K562 (cell line): ENCODE results near the gene KHDC1L. TPM values are rescaled to one million over a fixed set of nuclear protein-coding genes. Genes with fewer than 3 reads are reported as not detected.

Source experiments
- ATAC-seq: fragments of 200-7000 bp; cut with Tn5 transposase; 3 replicates; pipeline ENCODE4 v1.9.1; 2020; ENCODE audit warnings: moderate library complexity
- BruUV-seq: library from RNA; stranded (reverse); fragments of 400-500 nt; replicated peaks from 2 replicates; lab custom pipeline; 2021; lab: Mats Ljungman, UMichigan
- CTCF ChIA-PET: fragments of 300-600 bp; formaldehyde crosslinking; extraction: SDS; loops from one replicate; lab custom pipeline; 2021; ENCODE audit warnings: low intra/inter-chr PET ratio; lab: Yijun Ruan, JAX
- POLR2A ChIA-PET: fragments of 300-600, 350-650 bp; sonication (Branson Sonifier 250); formaldehyde crosslinking; extraction: SDS; loops from one replicate; lab custom pipeline; 2021; ENCODE audit warnings: antibody characterized with exemption, inconsistent platforms; lab: Yijun Ruan, JAX
- DNase-seq, 4 experiments: peaks; one replicate each; pipeline versions ENCODE4 v3.0.0 to v3.0.0-alpha.2; 2011 to 2018; ENCODE audit warnings: low spot score in 3 of 4, mixed read lengths in 3 of 4; ENCODE audit errors: extremely low read depth in 1 of 4
- FAIRE-seq: peaks from 2 replicates; lab custom pipeline; 2011; peaks lifted over from hg19 to GRCh38; lab: Jason Lieb, UNC
- H2AFZ ChIP-seq: 2 replicates; pipeline ENCODE4 v1.6.0; 2011; ENCODE audit warnings: low read depth, low read length, control low read depth, inconsistent platforms
- H3K27ac ChIP-seq: fragments of 200-600 bp; 3 replicates; pipeline ENCODE4 v1.8.0; 2011; ENCODE audit warnings: low read depth, mild to moderate bottlenecking, control low read depth, inconsistent platforms, low read length, moderate library complexity, mixed read lengths; ENCODE audit errors: extremely low read depth
- H3K27me3 ChIP-seq, 2 experiments: fragments of 300-600 bp in 1 of 2; 2 replicates in 1 of 2; 3 replicates in 1 of 2; pipeline versions ENCODE4 v1.6.0 to v1.8.0; 2011; ENCODE audit warnings: inconsistent platforms in 2 of 2, low read length in 2 of 2, mild to moderate bottlenecking in 1 of 2, mixed read lengths in 1 of 2, moderate library complexity in 1 of 2; ENCODE audit not compliant: control insufficient read depth in 2 of 2, insufficient read depth in 2 of 2
- H3K36me3 ChIP-seq: fragments of 300-600 bp; 3 replicates; pipeline ENCODE4 v1.8.0; 2011; ENCODE audit warnings: mild to moderate bottlenecking, low read length, inconsistent platforms; ENCODE audit not compliant: control insufficient read depth, insufficient read depth
- H3K4me1 ChIP-seq, 2 experiments: fragments of 200-600 bp in 1 of 2; replicated peaks in 1 of 2; 2 replicates in 1 of 2; 3 replicates in 1 of 2; pipeline versions ENCODE4 v1.5.1 to v1.8.0; 2011; ENCODE audit warnings: inconsistent platforms in 2 of 2, low read length in 2 of 2, mild to moderate bottlenecking in 1 of 2, mixed read lengths in 1 of 2, moderate library complexity in 1 of 2; ENCODE audit not compliant: control insufficient read depth in 2 of 2, insufficient read depth in 2 of 2
- H3K4me2 ChIP-seq: 2 replicates; pipeline ENCODE4 v1.6.1; 2011; ENCODE audit warnings: low read length, control low read depth, inconsistent platforms, mixed read lengths; ENCODE audit not compliant: insufficient read depth
- H3K4me3 ChIP-seq: fragments of 200-600 bp; sonication (generic), shearing (Covaris generic); 2 replicates; pipeline ENCODE4 v1.5.1; 2016; ENCODE audit warnings: control low read depth, inconsistent platforms
- H3K79me2 ChIP-seq: fragments of 200-600 bp; 3 replicates; pipeline ENCODE4 v1.8.0; 2011; ENCODE audit warnings: low read length, inconsistent platforms; ENCODE audit not compliant: control insufficient read depth, insufficient read depth
- H3K9ac ChIP-seq, 2 experiments: 2 replicates each; pipeline versions ENCODE4 v1.6.0 to v1.6.1; 2011; ENCODE audit warnings: low read depth in 2 of 2, low read length in 2 of 2, control low read depth in 1 of 2, inconsistent platforms in 1 of 2, mild to moderate bottlenecking in 1 of 2, mixed read lengths in 1 of 2; ENCODE audit not compliant: insufficient read depth in 1 of 2
- H3K9me1 ChIP-seq: one replicate; pipeline ENCODE4 v1.6.0; 2011; ENCODE audit warnings: inconsistent platforms, mild to moderate bottlenecking, low read length, moderate library complexity; ENCODE audit not compliant: control insufficient read depth, insufficient read depth
- H3K9me3 ChIP-seq: replicated peaks from 2 replicates; pipeline ENCODE4 v1.5.1; 2011; ENCODE audit warnings: low read depth, low read length, inconsistent platforms; ENCODE audit not compliant: control insufficient read depth, insufficient read depth
- H4K20me1 ChIP-seq: replicated peaks from 2 replicates; pipeline ENCODE4 v1.6.1; 2011; ENCODE audit warnings: low read length, inconsistent platforms, mixed read lengths; ENCODE audit not compliant: control insufficient read depth, insufficient read depth
- BHLHE40 ChIP-seq: IDR thresholded peaks from 2 replicates; pipeline ENCODE4 v1.6.1; 2011; ENCODE audit warnings: low read length, improper control_type of control experiment
- FOXK2 ChIP-seq, 2 experiments: fragments of 450-650 bp; IDR thresholded peaks in 1 of 2; conservative IDR thresholded peaks in 1 of 2; 2 replicates each; pipeline ENCODE4 v1.6.1; 2016; ENCODE audit warnings: low read depth in 2 of 2, mild to moderate bottlenecking in 1 of 2
- HLTF ChIP-seq: fragments of 450-650 bp; IDR thresholded peaks from 2 replicates; pipeline ENCODE4 v1.6.1; 2016
- KAT7 ChIP-seq: sonication (generic); formaldehyde crosslinking; IDR thresholded peaks from 2 replicates; pipeline ENCODE4 v1.8.0; 2022; ENCODE audit warnings: missing genetic modification reagents, mild to moderate bottlenecking, borderline replicate concordance
- MYNN ChIP-seq, 2 experiments: sonication (generic); formaldehyde crosslinking in 1 of 2; IDR thresholded peaks; 2 replicates each; pipeline versions ENCODE4 v1.5.0 to v1.6.1; 2016 to 2020; ENCODE audit warnings: antibody characterized with exemption in 1 of 2, missing genetic modification reagents in 1 of 2
- NR4A1 ChIP-seq, 2 experiments: fragments of 250-450 bp in 1 of 2; fragments of 450-650 bp in 1 of 2; sonication (Bioruptor Pico) in 1 of 2; IDR thresholded peaks; 2 replicates each; pipeline versions ENCODE4 v1.4.0 to v1.6.1; 2016 to 2020; ENCODE audit warnings: mild to moderate bottlenecking in 2 of 2, missing compliant biosample characterization in 1 of 2, missing genetic modification characterization in 1 of 2, moderate library complexity in 1 of 2
- POLR3G ChIP-seq: IDR thresholded peaks from 2 replicates; pipeline ENCODE4 v1.6.1; 2011; ENCODE audit not compliant: insufficient read length, insufficient replicate concordance; ENCODE audit errors: extremely low read depth
- TFAM ChIP-seq: fragments of 250-450 bp; sonication (Bioruptor Pico); conservative IDR thresholded peaks from 2 replicates; pipeline ENCODE4 v1.5.0; 2021; ENCODE audit warnings: mild to moderate bottlenecking, moderate library complexity
- TSC22D4 ChIP-seq: fragments of 450-650 bp; IDR thresholded peaks from 2 replicates; pipeline ENCODE4 v1.6.1; 2016; ENCODE audit warnings: missing genetic modification characterization, missing biosample characterization, control low read depth
- ZNF445 ChIP-seq: fragments of 250-450 bp; sonication (Bioruptor Pico); IDR thresholded peaks from 2 replicates; pipeline ENCODE4 v1.4.0; 2020; ENCODE audit warnings: low read depth, mild to moderate bottlenecking, moderate library complexity
- WGBS: fragments of 100-300 bp; shearing (Covaris generic); methylation state at CpG from one replicate; pipeline ENCODE4 v1.1.6; 2016; ENCODE audit warnings: low coverage, mixed read lengths; ENCODE audit not compliant: insufficient coverage; ENCODE audit errors: missing lambda C conversion rate; 5-methylcytosine and 5-hydroxymethylcytosine counted together
- in situ Hi-C: fragments of 300-500 bp; cut with MboI; formaldehyde crosslinking; loops from 4 replicates; pipeline ENCODE4 v1.15.0; 2018; ENCODE audit warnings: inconsistent platforms, mixed read lengths
- intact Hi-C: fragments of 100-400 bp; cut with micrococcal nuclease; formaldehyde crosslinking; loops from 2 replicates; pipeline ENCODE4 v1.14.2; 2022
- polyA plus RNA-seq, 8 experiments: library from polyadenylated mRNA; depleted of rRNA in 4 of 8; stranded (reverse) in 5 of 8; unstranded in 3 of 8; fragments of >200 nt; fragmentation: Nextera tagmentation in 2 of 8; fragmentation: Illumina TruSeq in 1 of 8; extraction: Ambion mirVana in 2 of 8; extraction: Trizol in 1 of 8; gene quantifications; 2 replicates each; pipeline versions ENCODE4 v1.2.1 to v1.2.3, GENCODE V29; 2011 to 2014; ENCODE audit warnings: inconsistent platforms in 1 of 8, missing spikeins in 1 of 8
- total RNA-seq, 7 experiments: library from RNA; depleted of rRNA in 6 of 7; stranded (reverse); fragments of >200 nt in 6 of 7; fragmentation: Illumina TruSeq in 2 of 7; extraction: Trizol in 2 of 7; gene quantifications; 2 replicates each; pipeline versions ENCODE4 v1.2.1 to v1.2.3, GENCODE V29; 2011 to 2021; ENCODE audit warnings: low replicate concordance in 1 of 7
- TF ChIP-seq, protein P1 (sequence below): fragments of 450-650 bp; formaldehyde crosslinking; IDR thresholded peaks from 2 replicates; pipeline ENCODE4 v1.4.0; 2022; ENCODE audit warnings: missing genetic modification characterization
- TF ChIP-seq, protein P2 (sequence below): fragments of 200-400 bp; formaldehyde crosslinking; IDR thresholded peaks from 2 replicates; pipeline ENCODE4 v1.6.1; 2017; ENCODE audit warnings: mild to moderate bottlenecking, low read depth, low read length, moderate library complexity
- TF ChIP-seq, protein P3 (sequence below), 2 experiments: fragments of 450-650 bp; conservative IDR thresholded peaks; 2 replicates each; pipeline ENCODE4 v1.6.1; 2017; ENCODE audit warnings: mild to moderate bottlenecking in 2 of 2, moderate library complexity in 2 of 2
- TF ChIP-seq, protein P4 (sequence below): fragments of 450-650 bp; conservative IDR thresholded peaks from 2 replicates; pipeline ENCODE4 v1.6.1; 2016; ENCODE audit warnings: missing genetic modification characterization, low read depth, mild to moderate bottlenecking, missing compliant biosample characterization, moderate library complexity
- TF ChIP-seq, protein P5 (sequence below): sonication (generic); IDR thresholded peaks from 2 replicates; pipeline ENCODE4 v1.6.1; 2016

Gene KHDC1L
- total and polyA plus RNA-seq, 9 of the 15 experiments (the other 6 are each of a cell fraction or from before 2014, with no cell fraction given), result 0.33 to 1.9 (median 0.54) TPM

DNA sequence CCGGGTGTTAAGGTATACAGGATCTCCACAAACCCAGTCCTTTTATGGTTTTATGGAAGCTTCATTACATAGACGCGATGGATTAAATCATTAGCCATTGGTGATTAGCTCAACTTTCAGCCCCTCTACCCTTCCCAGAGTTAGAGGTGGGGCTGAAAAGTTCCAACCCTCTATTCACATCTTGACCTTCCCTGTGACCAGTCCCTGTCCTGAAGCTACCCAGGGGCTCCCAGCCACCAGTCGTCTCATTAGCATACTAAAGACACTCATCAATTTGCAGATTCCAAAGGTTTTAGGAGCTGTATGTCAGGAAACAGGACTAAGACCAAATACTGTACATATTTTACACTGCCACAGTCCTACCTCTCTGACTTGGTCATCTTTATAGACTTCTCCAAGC, 21.0 kb downstream of the KHDC1L start:
- Histone ChIP-seq H3K9me1 (no peaks in the 10 kb centered on the region), H3K4me2 (no peak overlapping the region), H3K4me3 (no peak overlapping the region), H3K27me3 (peaks cover 7 to 11% of the 10 kb centered on the region in 2 experiments; a peak in 2 of 5 replicates), H3K9ac (no peak overlapping the region), H3K27ac (no peak overlapping the region), H4K20me1 (no peaks in the 10 kb centered on the region), H2AFZ (no peak overlapping the region), H3K9me3 (no peaks in the 10 kb centered on the region), H3K79me2 (no peaks in the 10 kb centered on the region), H3K4me1 (peaks cover 0 to 4% of the 10 kb centered on the region in 2 experiments; a peak in 1 of 5 replicates), H3K36me3 (no peaks in the 10 kb centered on the region)
- in situ Hi-C loops, result no loop called here
- CTCF ChIA-PET, result no interaction called here
- WGBS, result 13% methylated on average over 4 of the region's 4 CpGs
- ATAC-seq (no peak), FAIRE-seq (no peak), DNase-seq (no peak)
- no TSS peak for BruUV-seq
- intact Hi-C loops, result no loop called here
- POLR2A ChIA-PET, result no interaction called here
- no peak for TF ChIP-seq MYNN (IDR thresholded peaks at IDR 0.05)
- no peak for TF ChIP-seq MYNN (CRISPR knock-in tag; IDR thresholded peaks at IDR 0.05)
- no peak for TF ChIP-seq HLTF
- TF ChIP-seq KAT7 (CRISPR knock-in tag), result no peak
- TF ChIP-seq TSC22D4 (tag), result no peak
- no peak for TF ChIP-seq ZNF445 (CRISPR knock-in tag)
- TF ChIP-seq, protein P1, sequence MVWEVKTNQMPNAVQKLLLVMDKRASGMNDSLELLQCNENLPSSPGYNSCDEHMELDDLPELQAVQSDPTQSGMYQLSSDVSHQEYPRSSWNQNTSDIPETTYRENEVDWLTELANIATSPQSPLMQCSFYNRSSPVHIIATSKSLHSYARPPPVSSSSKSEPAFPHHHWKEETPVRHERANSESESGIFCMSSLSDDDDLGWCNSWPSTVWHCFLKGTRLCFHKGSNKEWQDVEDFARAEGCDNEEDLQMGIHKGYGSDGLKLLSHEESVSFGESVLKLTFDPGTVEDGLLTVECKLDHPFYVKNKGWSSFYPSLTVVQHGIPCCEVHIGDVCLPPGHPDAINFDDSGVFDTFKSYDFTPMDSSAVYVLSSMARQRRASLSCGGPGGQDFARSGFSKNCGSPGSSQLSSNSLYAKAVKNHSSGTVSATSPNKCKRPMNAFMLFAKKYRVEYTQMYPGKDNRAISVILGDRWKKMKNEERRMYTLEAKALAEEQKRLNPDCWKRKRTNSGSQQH (CRISPR knock-in tag), result no peak
- no peak for TF ChIP-seq TFAM (CRISPR knock-in tag)
- TF ChIP-seq, protein P2, sequence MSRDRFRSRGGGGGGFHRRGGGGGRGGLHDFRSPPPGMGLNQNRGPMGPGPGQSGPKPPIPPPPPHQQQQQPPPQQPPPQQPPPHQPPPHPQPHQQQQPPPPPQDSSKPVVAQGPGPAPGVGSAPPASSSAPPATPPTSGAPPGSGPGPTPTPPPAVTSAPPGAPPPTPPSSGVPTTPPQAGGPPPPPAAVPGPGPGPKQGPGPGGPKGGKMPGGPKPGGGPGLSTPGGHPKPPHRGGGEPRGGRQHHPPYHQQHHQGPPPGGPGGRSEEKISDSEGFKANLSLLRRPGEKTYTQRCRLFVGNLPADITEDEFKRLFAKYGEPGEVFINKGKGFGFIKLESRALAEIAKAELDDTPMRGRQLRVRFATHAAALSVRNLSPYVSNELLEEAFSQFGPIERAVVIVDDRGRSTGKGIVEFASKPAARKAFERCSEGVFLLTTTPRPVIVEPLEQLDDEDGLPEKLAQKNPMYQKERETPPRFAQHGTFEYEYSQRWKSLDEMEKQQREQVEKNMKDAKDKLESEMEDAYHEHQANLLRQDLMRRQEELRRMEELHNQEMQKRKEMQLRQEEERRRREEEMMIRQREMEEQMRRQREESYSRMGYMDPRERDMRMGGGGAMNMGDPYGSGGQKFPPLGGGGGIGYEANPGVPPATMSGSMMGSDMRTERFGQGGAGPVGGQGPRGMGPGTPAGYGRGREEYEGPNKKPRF, result no peak
- TF ChIP-seq FOXK2 (conservative IDR thresholded peaks at IDR 0.05 in 1 of 2, IDR thresholded peaks at IDR 0.05 in 1 of 2; ENCODE audit: low read depth in 2 of 2), result no peak
- TF ChIP-seq NR4A1 (CRISPR knock-in tag; IDR thresholded peaks at IDR 0.05), result no peak
- no peak for TF ChIP-seq NR4A1 (tag; IDR thresholded peaks at IDR 0.05)
- TF ChIP-seq, protein P3, sequence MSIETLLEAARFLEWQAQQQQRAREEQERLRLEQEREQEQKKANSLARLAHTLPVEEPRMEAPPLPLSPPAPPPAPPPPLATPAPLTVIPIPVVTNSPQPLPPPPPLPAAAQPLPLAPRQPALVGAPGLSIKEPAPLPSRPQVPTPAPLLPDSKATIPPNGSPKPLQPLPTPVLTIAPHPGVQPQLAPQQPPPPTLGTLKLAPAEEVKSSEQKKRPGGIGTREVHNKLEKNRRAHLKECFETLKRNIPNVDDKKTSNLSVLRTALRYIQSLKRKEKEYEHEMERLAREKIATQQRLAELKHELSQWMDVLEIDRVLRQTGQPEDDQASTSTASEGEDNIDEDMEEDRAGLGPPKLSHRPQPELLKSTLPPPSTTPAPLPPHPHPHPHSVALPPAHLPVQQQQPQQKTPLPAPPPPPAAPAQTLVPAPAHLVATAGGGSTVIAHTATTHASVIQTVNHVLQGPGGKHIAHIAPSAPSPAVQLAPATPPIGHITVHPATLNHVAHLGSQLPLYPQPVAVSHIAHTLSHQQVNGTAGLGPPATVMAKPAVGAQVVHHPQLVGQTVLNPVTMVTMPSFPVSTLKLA (conservative IDR thresholded peaks at IDR 0.05), result no peak
- TF ChIP-seq, protein P4, sequence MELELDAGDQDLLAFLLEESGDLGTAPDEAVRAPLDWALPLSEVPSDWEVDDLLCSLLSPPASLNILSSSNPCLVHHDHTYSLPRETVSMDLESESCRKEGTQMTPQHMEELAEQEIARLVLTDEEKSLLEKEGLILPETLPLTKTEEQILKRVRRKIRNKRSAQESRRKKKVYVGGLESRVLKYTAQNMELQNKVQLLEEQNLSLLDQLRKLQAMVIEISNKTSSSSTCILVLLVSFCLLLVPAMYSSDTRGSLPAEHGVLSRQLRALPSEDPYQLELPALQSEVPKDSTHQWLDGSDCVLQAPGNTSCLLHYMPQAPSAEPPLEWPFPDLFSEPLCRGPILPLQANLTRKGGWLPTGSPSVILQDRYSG, result no peak
- TF ChIP-seq, protein P5, sequence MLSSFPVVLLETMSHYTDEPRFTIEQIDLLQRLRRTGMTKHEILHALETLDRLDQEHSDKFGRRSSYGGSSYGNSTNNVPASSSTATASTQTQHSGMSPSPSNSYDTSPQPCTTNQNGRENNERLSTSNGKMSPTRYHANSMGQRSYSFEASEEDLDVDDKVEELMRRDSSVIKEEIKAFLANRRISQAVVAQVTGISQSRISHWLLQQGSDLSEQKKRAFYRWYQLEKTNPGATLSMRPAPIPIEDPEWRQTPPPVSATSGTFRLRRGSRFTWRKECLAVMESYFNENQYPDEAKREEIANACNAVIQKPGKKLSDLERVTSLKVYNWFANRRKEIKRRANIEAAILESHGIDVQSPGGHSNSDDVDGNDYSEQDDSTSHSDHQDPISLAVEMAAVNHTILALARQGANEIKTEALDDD, result no peak
- no peak for TF ChIP-seq POLR3G
- no peak for TF ChIP-seq BHLHE40
